Stimulated activated CD8-positive, alpha-beta memory T cell treated with anti-CD3 and anti-CD28 coated beads, Interleukin-12 subunit alpha, Interleukin-12 subunit beta, amount 100 ng/mL, for 24 hours (primary cell): ENCODE measurements around the gene GPR162.

Source experiments
- DNase-seq: peaks from one replicate; pipeline ENCODE4 v3.0.0-alpha.2; 2020; ENCODE audit errors: extremely low read depth

Gene GPR162

GRCh38 chr12:6821591-6822425 lies at the start of gene GPR162:
Gene GPR162 (plus strand): TSS chr12:6821821. CDS start chr12:6823899, 2,078 bp downstream.
- no peak for DNase-seq

- DNase-seq = peak; percentile 43
Measured at GRCh38 chr12:6772331-6772695, 49.3 kb upstream of the GPR162 start, which contains the start of gene LAG3. Gene LAG3 (plus strand): TSS chr12:6772520. CDS start chr12:6772853, 333 bp downstream.

DNA sequence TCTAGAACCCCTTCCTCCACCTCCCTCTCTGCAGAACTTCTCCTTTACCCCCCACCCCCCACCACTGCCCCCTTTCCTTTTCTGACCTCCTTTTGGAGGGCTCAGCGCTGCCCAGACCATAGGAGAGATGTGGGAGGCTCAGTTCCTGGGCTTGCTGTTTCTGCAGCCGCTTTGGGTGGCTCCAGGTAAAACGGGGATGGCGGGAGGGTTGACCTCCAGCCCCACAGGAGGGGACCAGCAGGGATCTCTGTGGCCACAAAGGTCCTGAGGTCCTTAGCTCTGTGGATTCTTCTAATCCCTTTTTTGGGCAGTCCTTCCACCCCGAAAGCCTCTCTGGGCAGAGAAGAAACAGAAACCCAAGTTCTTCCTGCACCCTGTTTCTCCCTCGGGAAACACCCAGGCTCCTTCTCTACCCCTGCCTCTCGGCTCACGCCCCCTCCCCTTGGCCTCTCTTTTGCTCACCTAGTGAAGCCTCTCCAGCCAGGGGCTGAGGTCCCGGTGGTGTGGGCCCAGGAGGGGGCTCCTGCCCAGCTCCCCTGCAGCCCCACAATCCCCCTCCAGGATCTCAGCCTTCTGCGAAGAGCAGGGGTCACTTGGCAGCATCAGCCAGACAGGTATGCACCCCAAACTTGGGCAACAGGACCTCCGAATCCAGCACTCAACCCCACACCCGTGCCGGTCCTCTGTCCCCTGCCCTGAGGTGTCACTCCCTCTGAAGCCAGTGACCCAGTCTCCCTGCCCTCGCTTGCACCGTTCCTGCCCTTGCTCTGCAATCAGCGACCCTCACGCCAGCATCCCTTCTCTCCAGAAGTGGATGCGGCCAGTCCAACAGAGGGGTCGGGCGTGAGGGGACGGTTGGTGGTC lies 48.7 kb upstream of the GPR162 start:
- DNase-seq = no peak

- peak; percentile 58 for DNase-seq
Measured at GRCh38 chr12:6773590-6774351, 47.9 kb upstream of the GPR162 start.

- DNase-seq = peak; percentile 23
Measured at GRCh38 chr12:6774499-6775062, 47.0 kb upstream of the GPR162 start.

DNA sequence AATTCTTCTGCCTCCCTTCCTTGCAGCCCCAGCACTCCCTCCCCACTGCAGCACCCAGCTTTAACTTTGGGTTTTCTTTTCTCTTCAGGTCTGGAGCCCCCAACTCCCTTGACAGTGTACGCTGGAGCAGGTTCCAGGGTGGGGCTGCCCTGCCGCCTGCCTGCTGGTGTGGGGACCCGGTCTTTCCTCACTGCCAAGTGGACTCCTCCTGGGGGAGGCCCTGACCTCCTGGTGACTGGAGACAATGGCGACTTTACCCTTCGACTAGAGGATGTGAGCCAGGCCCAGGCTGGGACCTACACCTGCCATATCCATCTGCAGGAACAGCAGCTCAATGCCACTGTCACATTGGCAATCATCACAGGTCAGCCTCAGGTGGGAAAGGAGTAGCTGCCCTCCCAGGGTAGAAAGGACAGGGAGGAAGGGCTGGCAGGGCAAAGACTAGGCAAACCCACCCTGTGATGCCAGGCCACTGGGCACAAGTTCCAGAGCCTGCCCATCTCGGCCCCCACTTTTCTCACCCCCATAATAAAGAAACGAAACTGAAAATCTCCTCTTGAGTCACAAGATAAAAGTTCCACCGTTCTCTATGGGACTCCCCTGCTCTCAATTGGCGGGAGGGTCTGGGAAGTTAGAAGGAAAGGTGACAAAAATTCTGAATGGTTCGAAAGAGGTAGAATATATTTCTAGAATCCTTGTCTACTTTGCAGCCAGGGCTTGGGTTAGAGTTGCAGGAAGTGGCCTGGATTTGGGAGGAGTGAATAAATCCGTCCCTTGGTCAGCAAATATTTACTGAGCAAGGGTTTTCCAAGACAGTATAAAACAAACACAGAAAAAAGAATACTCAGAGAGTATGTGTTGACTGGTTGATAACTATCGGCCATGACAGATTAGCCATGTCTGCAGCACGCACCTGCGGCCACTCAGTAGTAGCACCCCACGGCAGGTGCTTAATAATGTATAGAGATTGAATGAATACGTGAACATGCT lies 46.1 kb upstream of the GPR162 start:
- no peak for DNase-seq

- no peak for DNase-seq
Measured at GRCh38 chr12:6777386-6777785, 44.2 kb upstream of the GPR162 start.

- no peak for DNase-seq
Measured at GRCh38 chr12:6778217-6778573, 43.4 kb upstream of the GPR162 start.

DNA sequence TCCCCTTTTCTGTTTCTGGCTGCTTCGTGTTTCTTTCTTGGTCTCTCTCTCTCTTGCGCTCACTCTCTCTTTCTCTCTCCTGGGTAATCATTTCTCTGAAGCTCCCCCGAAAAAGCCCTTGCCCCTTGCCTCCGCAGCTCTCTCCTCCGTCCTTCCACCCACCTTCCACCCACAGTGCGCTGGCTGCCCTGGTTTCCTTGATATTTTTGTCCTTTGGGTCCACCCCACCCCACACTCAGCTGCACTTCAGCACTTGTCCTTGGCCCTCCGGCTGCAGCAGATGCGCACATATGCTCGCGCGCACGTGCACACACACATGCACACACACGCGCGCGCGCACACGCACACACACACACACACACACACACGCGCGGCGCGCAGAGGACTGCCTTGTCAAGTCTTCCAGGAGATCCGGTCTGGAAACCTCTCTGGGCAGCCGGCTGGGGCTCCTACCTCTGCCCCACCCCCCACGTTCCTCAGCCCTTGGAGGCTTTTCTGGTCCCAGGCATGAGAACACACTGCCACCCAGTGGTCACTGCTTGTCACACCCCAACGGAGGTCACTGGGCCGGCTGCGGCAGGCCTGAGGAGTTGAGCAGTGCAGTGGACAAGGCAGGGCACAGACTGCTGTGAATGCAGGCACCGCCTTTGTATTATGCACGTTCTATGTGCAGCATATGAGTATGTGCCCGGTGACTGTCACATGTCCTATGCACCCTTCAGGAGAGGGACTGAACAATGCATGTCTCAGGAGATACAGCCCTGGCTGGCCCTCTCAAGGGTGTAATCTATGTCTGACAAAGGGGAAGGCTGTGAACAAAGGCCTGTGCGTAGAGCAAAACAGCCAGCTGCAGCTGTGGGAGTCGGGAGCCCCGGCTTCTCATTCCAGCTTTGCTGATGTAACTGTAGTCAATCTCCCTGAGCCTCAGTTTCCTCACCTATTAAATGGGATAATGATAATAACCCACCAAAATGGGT lies 42.8 kb upstream of the GPR162 start:
- DNase-seq = peak; percentile 80

DNA sequence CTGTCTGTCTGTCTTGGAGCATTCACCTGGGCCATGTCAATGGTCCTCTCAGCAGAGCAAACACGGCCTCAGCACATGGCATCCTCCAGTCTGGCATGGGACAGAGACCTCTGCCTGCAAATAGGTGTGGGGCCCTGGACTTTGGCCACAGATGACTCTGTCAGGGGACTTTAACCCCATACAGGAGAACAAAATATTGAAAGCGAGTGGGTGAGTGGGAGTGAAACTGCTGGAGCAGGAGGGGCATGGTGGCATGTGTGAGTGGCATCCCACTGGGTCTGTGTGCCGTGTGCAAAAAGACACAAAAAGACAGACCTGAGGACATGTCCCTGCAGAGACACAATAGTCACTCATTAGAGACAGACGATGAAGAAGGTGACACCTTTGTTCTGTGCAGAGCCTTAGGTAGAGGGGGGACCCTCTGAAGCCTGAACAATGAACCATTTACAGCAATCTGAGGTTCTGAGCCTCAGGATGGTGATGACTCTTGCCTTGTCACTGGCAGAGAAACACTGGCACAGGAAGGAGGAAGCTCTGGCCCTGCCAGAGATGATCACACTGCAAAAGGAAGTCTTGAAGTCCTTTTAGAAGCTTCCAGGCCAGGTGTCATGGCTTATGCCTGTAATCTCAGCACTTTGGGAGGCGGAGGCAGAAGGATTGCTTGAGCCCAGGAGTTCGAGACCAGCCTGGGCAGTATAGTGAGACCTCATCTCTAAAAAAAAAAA lies 41.8 kb upstream of the GPR162 start:
- DNase-seq = no peak

GRCh38 chr12:6780573-6780972 lies 41.0 kb upstream of the GPR162 start:
- DNase-seq = no peak

GRCh38 chr12:6782119-6782518 lies 39.5 kb upstream of the GPR162 start:
- DNase-seq = no peak

DNA sequence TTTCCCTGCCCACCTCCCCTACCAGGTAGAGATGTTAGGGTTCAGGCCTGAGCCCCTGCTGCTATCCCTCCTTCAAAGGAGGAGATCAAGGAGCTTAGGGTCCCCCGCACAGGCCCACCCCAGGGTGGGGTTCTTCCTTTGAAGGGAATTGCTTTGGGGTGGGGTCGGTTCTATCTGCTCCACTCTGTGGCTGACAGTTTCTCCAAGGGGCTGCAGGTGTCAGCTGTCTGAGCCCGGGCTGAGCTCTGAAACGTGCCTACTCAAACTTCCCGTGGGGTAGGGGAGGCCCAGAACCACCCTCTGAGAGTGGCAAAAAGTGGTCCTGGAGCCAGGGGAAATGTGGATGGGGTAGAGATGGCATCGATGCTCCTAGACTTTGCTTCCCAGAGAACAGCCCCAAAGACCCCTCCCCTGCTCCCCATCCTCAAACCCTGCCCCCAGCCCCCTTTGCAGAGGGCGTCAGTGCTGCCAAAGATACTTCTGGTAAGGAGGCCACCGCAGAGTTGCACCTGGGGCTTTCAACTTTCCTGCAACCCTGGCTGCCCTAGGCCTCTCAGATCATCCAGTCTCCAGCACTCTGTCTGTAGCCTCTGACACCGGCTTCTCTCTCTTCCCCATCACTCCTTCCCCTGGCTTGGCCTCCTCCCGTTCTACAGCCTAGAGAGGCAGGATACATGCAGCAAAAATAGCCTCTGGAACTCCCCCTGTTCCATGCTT lies 38.6 kb upstream of the GPR162 start:
- DNase-seq = no peak

DNA sequence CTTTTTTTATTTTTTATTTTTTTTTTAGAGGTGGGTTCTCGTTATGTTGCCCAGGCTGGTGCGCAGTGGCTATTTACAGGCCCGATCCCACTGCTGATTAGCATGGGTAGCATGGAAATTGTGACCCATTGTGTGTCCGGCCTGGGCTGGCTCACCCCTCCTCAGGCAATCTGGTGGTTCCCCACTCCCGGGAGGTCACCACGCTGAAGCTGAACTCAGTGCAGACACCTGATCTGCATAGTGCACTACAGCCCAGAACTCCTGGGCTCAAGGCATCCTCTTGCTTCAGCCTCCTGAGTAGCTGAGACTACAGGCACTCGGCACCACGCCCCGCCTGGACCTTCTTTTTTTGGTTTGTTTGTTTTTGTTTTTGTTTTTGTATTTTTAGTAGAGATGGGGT lies 37.8 kb upstream of the GPR162 start:
- no peak for DNase-seq

DNA sequence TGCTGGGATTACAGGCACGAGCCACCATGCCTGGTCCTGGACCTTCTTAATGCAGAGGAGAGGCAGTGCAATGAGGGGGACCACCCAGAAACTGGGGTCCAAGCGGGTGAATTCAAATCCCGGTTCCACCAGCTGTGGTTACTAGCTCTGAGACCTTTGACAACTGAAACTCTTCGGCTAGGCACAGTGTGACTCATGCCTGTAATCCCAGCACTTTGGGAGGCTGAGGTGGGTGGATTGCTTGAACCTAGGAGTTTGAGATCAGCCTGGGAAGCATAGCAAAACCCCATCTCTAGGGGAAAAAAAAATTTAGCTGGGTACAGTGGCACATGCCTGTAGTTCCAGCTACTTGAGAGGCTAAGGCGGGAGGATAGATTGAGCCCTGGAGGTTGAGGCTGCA lies 37.3 kb upstream of the GPR162 start:
- no peak for DNase-seq

GRCh38 chr12:6784761-6785160 lies 36.9 kb upstream of the GPR162 start:
- DNase-seq = no peak

GRCh38 chr12:6786416-6787094 lies 35.1 kb upstream of the GPR162 start:
- no peak for DNase-seq
